HFFc6 (cell line): ENCODE data around the gene CREB5. TPM values are rescaled to one million over a fixed set of nuclear protein-coding genes. Genes with fewer than 3 reads are reported as not detected.

Source experiments
- DNase-seq: peaks from one replicate; pipeline ENCODE4 v3.0.0-alpha.2; 2018
- H3K27ac Mint-ChIP-seq: 2 replicates; pipeline ENCODE4 v1.8.0; 2020; ENCODE audit warnings: mild to moderate bottlenecking, mixed read lengths
- H3K27me3 Mint-ChIP-seq: 2 replicates; pipeline ENCODE4 v1.8.0; 2021; ENCODE audit warnings: mild to moderate bottlenecking, moderate library complexity, mixed read lengths; ENCODE audit not compliant: insufficient read depth
- H3K36me3 Mint-ChIP-seq: 2 replicates; pipeline ENCODE4 v1.8.0; 2021; ENCODE audit warnings: low read depth, mixed read lengths
- H3K4me1 Mint-ChIP-seq: 2 replicates; pipeline ENCODE4 v1.8.0; 2020; ENCODE audit warnings: low read depth, mixed read lengths
- H3K4me3 Mint-ChIP-seq: 2 replicates; pipeline ENCODE4 v1.8.0; 2020; ENCODE audit warnings: mild to moderate bottlenecking, moderate library complexity, mixed read lengths
- H3K9me3 Mint-ChIP-seq: 2 replicates; pipeline ENCODE4 v1.8.0; 2020; ENCODE audit warnings: mild to moderate bottlenecking, mixed read lengths
- CTCF ChIP-seq: fragments of 200-600 bp; sonication (generic); IDR thresholded peaks from 2 replicates; pipeline ENCODE4 v1.5.0; 2021; ENCODE audit warnings: antibody characterized with exemption, mild to moderate bottlenecking
- total RNA-seq, 6 experiments: library from RNA; stranded (reverse); fragmentation: NEBNext Ultra II Directional; extraction: Animal tissue kit (Norgen Biotek cat#: 25700); gene quantifications; 2 replicates in 1 of 6; 3 replicates in 5 of 6; pipeline ENCODE4 v1.2.3, GENCODE V29; 2021

Gene CREB5
- total RNA-seq, 6 experiments from 2014 or later, result 0.60 to 0.90 (median 0.79) TPM

- H3K27ac Mint-ChIP-seq, result no peak overlapping the region
- no peak for TF ChIP-seq CTCF
- H3K36me3 Mint-ChIP-seq, result no peaks in the 10 kb centered on the region
- DNase-seq, result no peak
- H3K4me3 Mint-ChIP-seq, result no peak overlapping the region
- H3K27me3 Mint-ChIP-seq, result no peaks in the 10 kb centered on the region; the same call in none of the 2 replicates
- H3K9me3 Mint-ChIP-seq, result peaks cover 19% of the 10 kb centered on the region
- no peaks in the 10 kb centered on the region; the same call in 1 of the 2 replicates for H3K4me1 Mint-ChIP-seq
These were observed 118.0 kb downstream of the CREB5 start for GRCh38 chr7:28530175-28530802.

GRCh38 chr7:28530803-28531175 lies 118.5 kb downstream of the CREB5 start:
- no peak for DNase-seq
- peaks cover 19% of the 10 kb centered on the region for H3K9me3 Mint-ChIP-seq
- H3K27me3 Mint-ChIP-seq, result no peaks in the 10 kb centered on the region; the same call in none of the 2 replicates
- TF ChIP-seq CTCF, result no peak
- no peaks in the 10 kb centered on the region for H3K36me3 Mint-ChIP-seq
- no peak overlapping the region for H3K4me3 Mint-ChIP-seq
- no peaks in the 10 kb centered on the region; the same call in 1 of the 2 replicates for H3K4me1 Mint-ChIP-seq
- no peak overlapping the region for H3K27ac Mint-ChIP-seq

- Mint-ChIP-seq H3K27ac (no peak overlapping the region), H3K9me3 (peaks cover 19% of the 10 kb centered on the region), H3K27me3 (no peaks in the 10 kb centered on the region; the same call in none of the 2 replicates), H3K4me3 (no peak overlapping the region), H3K4me1 (no peaks in the 10 kb centered on the region; the same call in 1 of the 2 replicates), H3K36me3 (no peaks in the 10 kb centered on the region)
- no peak for DNase-seq
- no peak for TF ChIP-seq CTCF
These were observed 119.0 kb downstream of the CREB5 start for GRCh38 chr7:28531291-28531690.

- no peak for TF ChIP-seq CTCF
- H3K36me3 Mint-ChIP-seq, result no peaks in the 10 kb centered on the region
- H3K4me3 Mint-ChIP-seq, result no peak overlapping the region
- H3K27me3 Mint-ChIP-seq, result no peaks in the 10 kb centered on the region; the same call in none of the 2 replicates
- peaks cover 19% of the 10 kb centered on the region for H3K9me3 Mint-ChIP-seq
- no peaks in the 10 kb centered on the region; the same call in 1 of the 2 replicates for H3K4me1 Mint-ChIP-seq
- H3K27ac Mint-ChIP-seq, result no peak overlapping the region
- DNase-seq, result no peak
These were observed 119.9 kb downstream of the CREB5 start for GRCh38 chr7:28532181-28532580.

- Mint-ChIP-seq H3K27ac (no peak overlapping the region), H3K27me3 (peaks cover 2% of the 10 kb centered on the region), H3K4me1 (no peaks in the 10 kb centered on the region; the same call in 1 of the 2 replicates), H3K4me3 (no peak overlapping the region), H3K36me3 (no peaks in the 10 kb centered on the region), H3K9me3 (peaks cover 14% of the 10 kb centered on the region)
- no peak for DNase-seq
- no peak for TF ChIP-seq CTCF
These were observed 120.9 kb downstream of the CREB5 start for GRCh38 chr7:28533267-28533666.
